ENCODE data around the gene PIGO.

GRCh38 chr9:35070823-35071813, 25.3 kb downstream of the PIGO start:
- TF ChIP-seq TAF1 (IDR thresholded peaks at IDR 0.05; ENCODE audit: borderline replicate concordance, low read depth, low read length) (no peak), USF2 (IDR thresholded peaks at IDR 0.05; ENCODE audit: borderline replicate concordance, low read depth, low read length) (no peak), CTCF (IDR thresholded peaks at IDR 0.05) (no peak), SIN3A (IDR thresholded peaks at IDR 0.05; ENCODE audit: borderline replicate concordance, low read depth, low read length) (no peak)
